AG09309 (cell line): ENCODE results near the gene TTC28.

Experiments
- DNase-seq: peaks from one replicate; pipeline ENCODE4 v3.0.0-alpha.2; 2010; ENCODE audit warnings: low read depth
- H3K4me3 ChIP-seq: 2 replicates; pipeline ENCODE4 v1.5.1; 2011; ENCODE audit warnings: mild to moderate bottlenecking, low read depth, low read length, moderate library complexity; ENCODE audit not compliant: control insufficient read depth
- TF ChIP-seq, protein P1 (sequence below): IDR thresholded peaks from 2 replicates; pipeline ENCODE4 v1.5.1; 2011; ENCODE audit warnings: mild to moderate bottlenecking, low read depth, low read length, inconsistent platforms; ENCODE audit not compliant: insufficient read depth, control insufficient read depth; ENCODE audit errors: missing control alignments

Gene TTC28

DNA sequence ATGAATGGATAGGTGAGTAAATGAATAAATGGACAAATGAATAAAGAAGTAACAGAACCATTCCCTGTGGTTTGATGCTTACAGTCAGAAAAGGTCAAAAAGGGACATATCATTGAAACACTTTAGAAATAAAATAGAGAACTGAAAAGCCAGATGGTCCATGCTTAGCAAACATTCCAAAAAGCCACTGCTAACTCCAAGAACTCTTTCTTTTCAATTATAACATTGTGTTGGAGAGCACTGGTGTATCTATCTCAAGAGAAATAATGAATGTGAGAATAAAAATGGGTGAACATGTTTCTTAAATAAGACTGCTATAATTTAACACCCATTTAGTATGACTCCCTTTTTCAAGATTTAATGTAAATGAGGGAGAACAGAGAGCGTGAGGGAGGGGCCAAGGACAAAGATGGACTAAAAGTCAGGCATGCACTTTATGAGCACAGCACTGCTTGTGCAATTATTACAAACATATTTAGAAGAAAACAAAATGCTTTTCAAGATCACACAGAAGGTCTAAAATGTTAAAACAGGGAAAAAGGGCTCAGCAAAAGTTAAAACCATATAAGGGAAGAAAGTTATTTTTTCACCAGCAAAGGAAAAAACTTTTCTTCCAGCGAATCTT is 536.3 kb downstream of the TTC28 start:
- TF ChIP-seq, protein P1, sequence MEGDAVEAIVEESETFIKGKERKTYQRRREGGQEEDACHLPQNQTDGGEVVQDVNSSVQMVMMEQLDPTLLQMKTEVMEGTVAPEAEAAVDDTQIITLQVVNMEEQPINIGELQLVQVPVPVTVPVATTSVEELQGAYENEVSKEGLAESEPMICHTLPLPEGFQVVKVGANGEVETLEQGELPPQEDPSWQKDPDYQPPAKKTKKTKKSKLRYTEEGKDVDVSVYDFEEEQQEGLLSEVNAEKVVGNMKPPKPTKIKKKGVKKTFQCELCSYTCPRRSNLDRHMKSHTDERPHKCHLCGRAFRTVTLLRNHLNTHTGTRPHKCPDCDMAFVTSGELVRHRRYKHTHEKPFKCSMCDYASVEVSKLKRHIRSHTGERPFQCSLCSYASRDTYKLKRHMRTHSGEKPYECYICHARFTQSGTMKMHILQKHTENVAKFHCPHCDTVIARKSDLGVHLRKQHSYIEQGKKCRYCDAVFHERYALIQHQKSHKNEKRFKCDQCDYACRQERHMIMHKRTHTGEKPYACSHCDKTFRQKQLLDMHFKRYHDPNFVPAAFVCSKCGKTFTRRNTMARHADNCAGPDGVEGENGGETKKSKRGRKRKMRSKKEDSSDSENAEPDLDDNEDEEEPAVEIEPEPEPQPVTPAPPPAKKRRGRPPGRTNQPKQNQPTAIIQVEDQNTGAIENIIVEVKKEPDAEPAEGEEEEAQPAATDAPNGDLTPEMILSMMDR: no peak
- no peak overlapping the region for H3K4me3 ChIP-seq
- DNase-seq: no peak

DNA sequence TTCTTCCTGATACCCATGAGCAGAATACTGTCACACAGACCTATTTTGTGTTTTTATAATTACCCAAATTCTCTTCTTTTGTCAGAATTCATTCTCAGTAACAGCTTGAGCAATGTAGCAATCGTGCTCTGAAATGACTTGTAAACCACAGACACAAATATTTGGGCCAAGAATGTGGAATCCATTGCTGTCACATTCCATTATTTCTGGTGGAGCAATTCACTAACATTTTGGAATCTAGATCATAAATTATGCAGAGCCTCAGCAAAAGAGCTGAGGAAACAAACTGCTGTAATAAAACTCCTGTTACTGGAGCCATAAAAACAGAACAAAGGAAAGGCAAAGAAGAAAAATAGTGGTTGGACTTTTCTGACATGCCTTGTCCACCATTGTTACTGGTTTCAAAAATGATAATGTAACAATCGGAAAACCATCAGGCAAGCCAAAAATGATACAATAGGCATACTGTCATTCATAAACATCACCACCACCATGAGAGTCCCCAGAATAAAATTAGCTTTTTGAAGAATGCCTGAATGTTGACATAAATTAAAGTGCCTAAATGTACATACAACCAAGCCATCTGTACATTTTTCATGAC is 537.2 kb downstream of the TTC28 start:
- H3K4me3 ChIP-seq: peak overlapping the region; percentile 1; the same call in 1 of the 2 replicates
- peak; percentile 91 for DNase-seq
- TF ChIP-seq, protein P1: no peak

DNA sequence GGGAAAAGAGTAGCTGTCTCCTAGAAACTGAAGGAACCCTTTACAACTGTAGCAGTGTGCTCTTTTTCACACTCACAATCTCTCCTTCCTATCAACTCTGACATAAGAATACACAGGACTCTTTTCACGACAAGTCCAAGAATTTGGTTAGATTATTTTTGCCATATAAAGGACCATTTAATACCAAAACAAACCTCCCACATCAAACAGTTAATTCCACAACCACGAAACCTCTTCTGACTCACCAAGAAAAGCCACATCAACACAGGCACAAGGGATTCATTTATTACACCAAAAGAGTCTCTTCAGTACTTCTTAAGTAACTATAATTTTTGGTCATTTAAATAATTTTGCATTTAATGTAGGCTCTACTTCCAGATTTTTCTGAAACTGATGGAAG is 538.0 kb downstream of the TTC28 start:
- no peak overlapping the region for H3K4me3 ChIP-seq
- TF ChIP-seq, protein P1: no peak
- peak; percentile 65 for DNase-seq

DNA sequence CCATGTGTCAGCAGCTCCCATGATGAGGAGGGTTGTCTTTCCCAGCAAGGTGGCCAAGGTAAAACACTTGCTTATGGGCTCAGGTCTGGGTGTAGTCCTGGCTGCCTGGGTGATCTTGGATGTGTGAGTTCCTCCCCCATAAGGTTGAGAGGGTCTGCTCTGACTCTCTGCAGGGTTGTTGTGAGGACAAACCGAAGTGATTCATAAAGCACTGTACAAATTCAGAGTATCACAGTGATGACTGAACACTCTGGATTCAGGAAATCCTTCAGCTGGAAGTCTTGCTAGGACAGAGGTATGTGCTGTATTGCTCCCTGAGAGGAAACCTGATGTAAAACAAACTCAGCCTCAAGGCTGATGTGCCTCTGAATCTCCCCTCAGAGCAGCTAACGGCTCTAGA is 539.7 kb downstream of the TTC28 start:
- TF ChIP-seq, protein P1: no peak
- DNase-seq: peak; percentile 59
- no peak overlapping the region for H3K4me3 ChIP-seq

DNA sequence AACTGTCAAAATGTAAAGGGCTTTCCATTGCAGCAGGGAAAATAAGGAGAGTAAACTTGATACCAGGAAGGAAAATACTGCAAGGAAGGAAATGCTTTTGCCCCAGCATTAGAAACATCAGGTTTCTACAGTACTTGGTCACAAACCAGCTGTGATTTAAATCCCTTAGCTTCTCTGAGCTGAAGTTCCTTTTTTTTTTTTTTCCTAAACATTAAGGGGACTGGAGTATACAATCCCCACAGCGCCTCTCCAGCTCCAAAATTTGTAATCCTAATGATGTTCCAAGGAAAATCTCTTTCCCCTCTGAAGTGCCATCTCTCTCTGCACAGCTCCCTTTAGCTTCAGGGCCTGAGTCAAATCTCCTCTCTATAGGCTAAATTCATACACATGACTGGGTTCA is 540.1 kb downstream of the TTC28 start:
- DNase-seq: no peak
- H3K4me3 ChIP-seq: no peak overlapping the region
- TF ChIP-seq, protein P1: no peak

DNA sequence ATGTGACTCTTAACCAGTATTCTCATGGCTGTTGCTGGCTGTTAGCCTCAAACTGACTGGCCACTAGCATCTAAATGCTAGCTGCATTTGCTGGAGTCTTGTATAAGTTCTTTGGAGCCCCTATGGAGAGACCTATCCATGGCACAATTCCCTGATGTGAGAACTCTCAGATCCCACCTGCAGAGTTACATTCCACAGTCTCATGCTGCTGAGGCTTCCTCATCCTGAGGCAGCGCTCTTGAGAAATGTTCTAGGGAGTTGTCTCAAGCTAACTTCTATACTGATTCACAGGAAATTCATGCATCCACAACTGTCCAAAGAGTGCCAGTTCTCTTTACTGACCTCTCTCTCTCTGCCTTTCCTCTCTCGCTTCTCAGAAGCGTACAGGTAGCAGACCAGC is 542.6 kb downstream of the TTC28 start:
- no peak for DNase-seq
- no peak overlapping the region for H3K4me3 ChIP-seq
- TF ChIP-seq, protein P1: no peak
